ENCODE data around the gene S100A5.

Gene S100A5

GRCh38 chr1:153573351-153573750 lies 32.6 kb upstream of the S100A5 start:
- H3K36me3 ChIP-seq, result no peaks in the 10 kb centered on the region
- H3K27me3 ChIP-seq (ENCODE audit: insufficient read depth, low read depth, severe bottlenecking), result no peaks in the 10 kb centered on the region
- peaks cover 11% of the 10 kb centered on the region for H3K9me3 ChIP-seq (ENCODE audit: severe bottlenecking)
- no peak for DNase-seq
- TF ChIP-seq CTCF (IDR thresholded peaks at IDR 0.05; ENCODE audit: low read depth, low read length), result no peak
- H3K4me3 ChIP-seq (ENCODE audit: low read depth, low read length), result no peak overlapping the region
- H3K27ac ChIP-seq, result 0 out of 2 replicates have a peak overlapping the region, but pooled peaks have one; percentile 0

- H3K27me3 ChIP-seq (ENCODE audit: insufficient read depth, low read depth, severe bottlenecking), result no peaks in the 10 kb centered on the region
- H3K36me3 ChIP-seq, result no peaks in the 10 kb centered on the region
- peak; percentile 98 for DNase-seq
- TF ChIP-seq CTCF (IDR thresholded peaks at IDR 0.05; ENCODE audit: low read depth, low read length), result peak; percentile 99
- H3K4me3 ChIP-seq (ENCODE audit: low read depth, low read length), result no peak overlapping the region
- H3K9me3 ChIP-seq (ENCODE audit: severe bottlenecking), result peaks cover 11% of the 10 kb centered on the region
- H3K27ac ChIP-seq, result peak overlapping the region; percentile 6; the same call in 1 of the 2 replicates
Measured at GRCh38 chr1:153572569-153573015, 31.9 kb upstream of the S100A5 start.

- no peak for TF ChIP-seq CTCF (IDR thresholded peaks at IDR 0.05; ENCODE audit: low read depth, low read length)
- no peak for DNase-seq
- H3K4me3 ChIP-seq (ENCODE audit: low read depth, low read length), result no peak overlapping the region
- H3K9me3 ChIP-seq (ENCODE audit: severe bottlenecking), result peaks cover 11% of the 10 kb centered on the region
- no peak overlapping the region for H3K27ac ChIP-seq
- H3K27me3 ChIP-seq (ENCODE audit: insufficient read depth, low read depth, severe bottlenecking), result no peaks in the 10 kb centered on the region
- H3K36me3 ChIP-seq, result no peaks in the 10 kb centered on the region
Measured at GRCh38 chr1:153571706-153572105, 31.0 kb upstream of the S100A5 start.

DNA sequence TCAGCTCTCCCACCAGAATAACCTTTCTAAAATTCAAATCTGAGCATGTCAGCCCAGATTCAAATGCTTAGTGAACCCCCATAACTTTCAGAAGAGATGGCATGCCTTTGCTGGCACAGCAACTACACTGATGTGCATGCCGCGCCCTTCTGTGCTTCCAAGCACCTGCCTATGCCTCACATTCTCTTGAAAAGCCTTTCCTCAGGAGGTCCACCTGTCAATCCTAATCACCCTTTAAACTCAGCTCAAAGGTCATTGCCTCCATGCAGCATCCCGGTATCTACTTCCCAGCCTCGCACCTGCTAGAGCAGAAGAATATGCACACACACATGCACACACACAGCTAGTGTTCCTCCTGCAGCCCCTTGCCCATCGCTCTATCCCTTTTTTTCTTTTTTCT lies 30.1 kb upstream of the S100A5 start:
- H3K27me3 ChIP-seq (ENCODE audit: insufficient read depth, low read depth, severe bottlenecking), result no peaks in the 10 kb centered on the region
- H3K9me3 ChIP-seq (ENCODE audit: severe bottlenecking), result peaks cover 11% of the 10 kb centered on the region
- DNase-seq, result peak; percentile 19
- no peak overlapping the region for H3K4me3 ChIP-seq (ENCODE audit: low read depth, low read length)
- no peak overlapping the region for H3K27ac ChIP-seq
- no peak for TF ChIP-seq CTCF (IDR thresholded peaks at IDR 0.05; ENCODE audit: low read depth, low read length)
- no peaks in the 10 kb centered on the region for H3K36me3 ChIP-seq

- Histone ChIP-seq H3K4me3 (ENCODE audit: low read depth, low read length) (no peak overlapping the region), H3K36me3 (no peaks in the 10 kb centered on the region), H3K9me3 (ENCODE audit: severe bottlenecking) (peaks cover 4% of the 10 kb centered on the region), H3K27ac (peak overlapping the region; percentile 94), H3K27me3 (ENCODE audit: insufficient read depth, low read depth, severe bottlenecking) (no peaks in the 10 kb centered on the region)
- DNase-seq, result no peak
- TF ChIP-seq CTCF (IDR thresholded peaks at IDR 0.05; ENCODE audit: low read depth, low read length), result no peak
Measured at GRCh38 chr1:153569465-153569864, 28.7 kb upstream of the S100A5 start.
